Measurements from ENCODE around the gene CLDN20. TPM values are rescaled to one million over a fixed set of nuclear protein-coding genes. Genes with fewer than 3 reads are reported as not detected.

The CLDN20 gene
- total RNA-seq, 1 donor, result not detected

- H3K4me1 ChIP-seq (ENCODE audit: insufficient read depth, low read length), result no peaks in the 10 kb centered on the region
- no peaks in the 10 kb centered on the region for H3K9me3 ChIP-seq (ENCODE audit: low read depth, low read length)
- H3K27me3 ChIP-seq (ENCODE audit: insufficient read depth, low read length), result no peaks in the 10 kb centered on the region
- H3K4me3 ChIP-seq (ENCODE audit: low read length), result no peak overlapping the region
Observed at GRCh38 chr6:155325700-155326516, 62.1 kb downstream of the CLDN20 start.

Other genes with a start within 250 kb of the CLDN20 start
- 7.3 TPM for gene TFB1M, start 50.5 kb downstream of the CLDN20 start, total RNA-seq
- not detected for gene NOX3, start 191.8 kb downstream of the CLDN20 start, total RNA-seq

All from mononuclear cell (primary cell).